WTC11 (cell line): ENCODE measurements around the gene PAK1IP1. TPM values are rescaled to one million over a fixed set of nuclear protein-coding genes. Genes with fewer than 3 reads are reported as not detected.

ENCODE experiments used
- ARID4B ChIP-seq: sonication (generic); formaldehyde crosslinking; IDR thresholded peaks from 2 replicates; pipeline ENCODE4 v1.8.0; 2023; ENCODE audit warnings: missing genetic modification reagents, mild to moderate bottlenecking, borderline replicate concordance
- CBFB ChIP-seq: sonication (generic); formaldehyde crosslinking; IDR thresholded peaks from 2 replicates; pipeline ENCODE4 v1.8.1; 2022; ENCODE audit warnings: mild to moderate bottlenecking, low read depth, missing genetic modification reagents
- CREM ChIP-seq: sonication (generic); formaldehyde crosslinking; IDR thresholded peaks from 2 replicates; pipeline ENCODE4 v1.8.1; 2022; ENCODE audit warnings: mild to moderate bottlenecking, missing genetic modification reagents, moderate library complexity
- E2F1 ChIP-seq: sonication (generic); formaldehyde crosslinking; IDR thresholded peaks from 2 replicates; pipeline ENCODE4 v1.8.0; 2022; ENCODE audit warnings: mild to moderate bottlenecking, missing genetic modification reagents
- ETV6 ChIP-seq: sonication (generic); formaldehyde crosslinking; IDR thresholded peaks from 2 replicates; pipeline ENCODE4 v1.8.1; 2022; ENCODE audit warnings: mild to moderate bottlenecking, missing genetic modification reagents
- FOXK1 ChIP-seq: sonication (generic); formaldehyde crosslinking; IDR thresholded peaks from 2 replicates; pipeline ENCODE4 v1.8.0; 2022; ENCODE audit warnings: mild to moderate bottlenecking, moderate library complexity, missing genetic modification reagents
- GABPB1 ChIP-seq: sonication (generic); formaldehyde crosslinking; IDR thresholded peaks from 2 replicates; pipeline ENCODE4 v1.8.1; 2023; ENCODE audit warnings: mild to moderate bottlenecking, missing genetic modification reagents
- KAT7 ChIP-seq: sonication (generic); formaldehyde crosslinking; IDR thresholded peaks from 2 replicates; pipeline ENCODE4 v1.8.1; 2023; ENCODE audit warnings: missing genetic modification reagents, mild to moderate bottlenecking, borderline replicate concordance
- NR1H2 ChIP-seq: sonication (generic); formaldehyde crosslinking; IDR thresholded peaks from 2 replicates; pipeline ENCODE4 v1.9.0; 2021; ENCODE audit warnings: mild to moderate bottlenecking, moderate library complexity, missing genetic modification reagents
- PRDM15 ChIP-seq: sonication (generic); formaldehyde crosslinking; IDR thresholded peaks from 2 replicates; pipeline ENCODE4 v1.8.0; 2022; ENCODE audit warnings: missing genetic modification reagents
- SP1 ChIP-seq: sonication (generic); formaldehyde crosslinking; conservative IDR thresholded peaks from 2 replicates; pipeline ENCODE4 v1.8.1; 2022; ENCODE audit warnings: missing genetic modification reagents
- TEAD4 ChIP-seq: sonication (generic); formaldehyde crosslinking; IDR thresholded peaks from 2 replicates; pipeline ENCODE4 v1.8.0; 2022; ENCODE audit warnings: mild to moderate bottlenecking, missing genetic modification reagents
- ZNF219 ChIP-seq: sonication (generic); formaldehyde crosslinking; IDR thresholded peaks from 2 replicates; pipeline ENCODE4 v1.8.0; 2023; ENCODE audit warnings: missing genetic modification reagents, mild to moderate bottlenecking, borderline replicate concordance
- ZNF671 ChIP-seq: fragments of 250-450 bp; sonication (Bioruptor Pico); IDR thresholded peaks from 2 replicates; pipeline ENCODE4 v1.8.0; 2021; ENCODE audit warnings: mild to moderate bottlenecking
- total RNA-seq: library from RNA; stranded (reverse); gene quantifications from 3 replicates; pipeline ENCODE4 v1.2.3, GENCODE V29; 2021
- TF ChIP-seq, protein P1 (sequence below): sonication (generic); formaldehyde crosslinking; IDR thresholded peaks from 2 replicates; pipeline ENCODE4 v1.8.0; 2023; ENCODE audit warnings: mild to moderate bottlenecking, missing genetic modification reagents
- TF ChIP-seq, protein P2 (sequence below): sonication (generic); formaldehyde crosslinking; IDR thresholded peaks from 2 replicates; pipeline ENCODE4 v1.8.0; 2022; ENCODE audit warnings: mild to moderate bottlenecking, missing genetic modification reagents
- TF ChIP-seq, protein P3 (sequence below): sonication (generic); formaldehyde crosslinking; IDR thresholded peaks from 2 replicates; pipeline ENCODE4 v1.8.1; 2022; ENCODE audit warnings: mild to moderate bottlenecking, missing genetic modification reagents, moderate library complexity, borderline replicate concordance
- TF ChIP-seq, protein P4 (sequence below): sonication (generic); formaldehyde crosslinking; IDR thresholded peaks from 2 replicates; pipeline ENCODE4 v1.8.1; 2022; ENCODE audit warnings: low read depth, missing genetic modification reagents, borderline replicate concordance
- TF ChIP-seq, protein P5 (sequence below): fragments of 200-600 bp; IDR thresholded peaks from 2 replicates; pipeline ENCODE4 v1.8.0; 2022; ENCODE audit warnings: antibody characterized with exemption

Gene PAK1IP1
- total RNA-seq, 1 experiment from 2014 or later: 30.4 TPM

DNA sequence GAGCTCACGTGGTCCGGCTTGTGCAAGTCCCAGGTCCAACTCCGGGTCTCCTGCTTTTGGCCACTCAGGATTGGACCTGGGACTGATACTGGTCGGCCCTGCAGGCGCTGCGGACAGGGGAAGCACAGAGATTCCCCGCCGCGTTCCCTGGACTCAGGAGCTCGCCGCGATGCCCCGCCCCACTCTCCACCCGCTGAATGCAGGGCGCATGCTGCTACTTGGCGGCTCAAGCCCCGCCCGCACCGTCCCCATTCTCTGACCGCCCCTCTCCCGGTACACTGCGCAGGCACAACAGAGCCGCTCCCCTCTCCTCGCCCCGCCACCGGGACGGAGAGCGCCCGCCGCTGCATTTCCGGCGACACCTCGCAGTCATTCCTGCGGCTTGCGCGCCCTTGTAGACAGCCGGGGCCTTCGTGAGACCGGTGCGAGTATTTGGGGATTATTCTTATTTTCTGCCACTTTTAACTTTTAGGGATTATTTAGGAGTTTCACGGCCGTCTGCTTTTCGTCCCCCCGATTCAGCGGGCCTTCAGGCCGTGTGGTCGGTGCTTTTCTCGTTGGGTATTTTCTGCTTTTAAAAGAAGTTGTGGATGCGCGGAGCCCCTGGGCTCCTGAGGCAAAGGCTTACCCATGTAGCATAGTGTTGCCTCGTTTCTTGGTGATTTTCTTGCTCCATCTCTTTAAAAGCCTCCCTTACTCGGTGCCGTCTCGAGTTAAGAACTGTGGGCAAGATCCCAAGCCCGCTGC lies 28.2 kb downstream of the PAK1IP1 start, which contains the start of gene TMEM14C (continued):
- TF ChIP-seq, protein P1, sequence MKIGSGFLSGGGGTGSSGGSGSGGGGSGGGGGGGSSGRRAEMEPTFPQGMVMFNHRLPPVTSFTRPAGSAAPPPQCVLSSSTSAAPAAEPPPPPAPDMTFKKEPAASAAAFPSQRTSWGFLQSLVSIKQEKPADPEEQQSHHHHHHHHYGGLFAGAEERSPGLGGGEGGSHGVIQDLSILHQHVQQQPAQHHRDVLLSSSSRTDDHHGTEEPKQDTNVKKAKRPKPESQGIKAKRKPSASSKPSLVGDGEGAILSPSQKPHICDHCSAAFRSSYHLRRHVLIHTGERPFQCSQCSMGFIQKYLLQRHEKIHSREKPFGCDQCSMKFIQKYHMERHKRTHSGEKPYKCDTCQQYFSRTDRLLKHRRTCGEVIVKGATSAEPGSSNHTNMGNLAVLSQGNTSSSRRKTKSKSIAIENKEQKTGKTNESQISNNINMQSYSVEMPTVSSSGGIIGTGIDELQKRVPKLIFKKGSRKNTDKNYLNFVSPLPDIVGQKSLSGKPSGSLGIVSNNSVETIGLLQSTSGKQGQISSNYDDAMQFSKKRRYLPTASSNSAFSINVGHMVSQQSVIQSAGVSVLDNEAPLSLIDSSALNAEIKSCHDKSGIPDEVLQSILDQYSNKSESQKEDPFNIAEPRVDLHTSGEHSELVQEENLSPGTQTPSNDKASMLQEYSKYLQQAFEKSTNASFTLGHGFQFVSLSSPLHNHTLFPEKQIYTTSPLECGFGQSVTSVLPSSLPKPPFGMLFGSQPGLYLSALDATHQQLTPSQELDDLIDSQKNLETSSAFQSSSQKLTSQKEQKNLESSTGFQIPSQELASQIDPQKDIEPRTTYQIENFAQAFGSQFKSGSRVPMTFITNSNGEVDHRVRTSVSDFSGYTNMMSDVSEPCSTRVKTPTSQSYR (CRISPR knock-in tag): 0 out of 2 replicates have a peak, but pooled peaks have one; percentile 36
- TF ChIP-seq CBFB: no peak
- no peak for TF ChIP-seq PRDM15 (CRISPR knock-in tag)
- TF ChIP-seq E2F1 (CRISPR knock-in tag): 0 out of 2 replicates have a peak, but pooled peaks have one; percentile 71
- TF ChIP-seq ZNF671: no peak
- TF ChIP-seq ARID4B: no peak
- TF ChIP-seq GABPB1 (CRISPR knock-in tag): peak; percentile 80
- TF ChIP-seq, protein P2, sequence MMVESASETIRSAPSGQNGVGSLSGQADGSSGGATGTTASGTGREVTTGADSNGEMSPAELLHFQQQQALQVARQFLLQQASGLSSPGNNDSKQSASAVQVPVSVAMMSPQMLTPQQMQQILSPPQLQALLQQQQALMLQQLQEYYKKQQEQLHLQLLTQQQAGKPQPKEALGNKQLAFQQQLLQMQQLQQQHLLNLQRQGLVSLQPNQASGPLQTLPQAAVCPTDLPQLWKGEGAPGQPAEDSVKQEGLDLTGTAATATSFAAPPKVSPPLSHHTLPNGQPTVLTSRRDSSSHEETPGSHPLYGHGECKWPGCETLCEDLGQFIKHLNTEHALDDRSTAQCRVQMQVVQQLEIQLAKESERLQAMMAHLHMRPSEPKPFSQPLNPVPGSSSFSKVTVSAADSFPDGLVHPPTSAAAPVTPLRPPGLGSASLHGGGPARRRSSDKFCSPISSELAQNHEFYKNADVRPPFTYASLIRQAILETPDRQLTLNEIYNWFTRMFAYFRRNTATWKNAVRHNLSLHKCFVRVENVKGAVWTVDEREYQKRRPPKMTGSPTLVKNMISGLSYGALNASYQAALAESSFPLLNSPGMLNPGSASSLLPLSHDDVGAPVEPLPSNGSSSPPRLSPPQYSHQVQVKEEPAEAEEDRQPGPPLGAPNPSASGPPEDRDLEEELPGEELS (CRISPR knock-in tag): peak; percentile 72; the same call in 1 of the 2 replicates
- TF ChIP-seq, protein P3, sequence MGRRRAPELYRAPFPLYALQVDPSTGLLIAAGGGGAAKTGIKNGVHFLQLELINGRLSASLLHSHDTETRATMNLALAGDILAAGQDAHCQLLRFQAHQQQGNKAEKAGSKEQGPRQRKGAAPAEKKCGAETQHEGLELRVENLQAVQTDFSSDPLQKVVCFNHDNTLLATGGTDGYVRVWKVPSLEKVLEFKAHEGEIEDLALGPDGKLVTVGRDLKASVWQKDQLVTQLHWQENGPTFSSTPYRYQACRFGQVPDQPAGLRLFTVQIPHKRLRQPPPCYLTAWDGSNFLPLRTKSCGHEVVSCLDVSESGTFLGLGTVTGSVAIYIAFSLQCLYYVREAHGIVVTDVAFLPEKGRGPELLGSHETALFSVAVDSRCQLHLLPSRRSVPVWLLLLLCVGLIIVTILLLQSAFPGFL (CRISPR knock-in tag): 0 out of 2 replicates have a peak, but pooled peaks have one; percentile 54
- TF ChIP-seq, protein P4, sequence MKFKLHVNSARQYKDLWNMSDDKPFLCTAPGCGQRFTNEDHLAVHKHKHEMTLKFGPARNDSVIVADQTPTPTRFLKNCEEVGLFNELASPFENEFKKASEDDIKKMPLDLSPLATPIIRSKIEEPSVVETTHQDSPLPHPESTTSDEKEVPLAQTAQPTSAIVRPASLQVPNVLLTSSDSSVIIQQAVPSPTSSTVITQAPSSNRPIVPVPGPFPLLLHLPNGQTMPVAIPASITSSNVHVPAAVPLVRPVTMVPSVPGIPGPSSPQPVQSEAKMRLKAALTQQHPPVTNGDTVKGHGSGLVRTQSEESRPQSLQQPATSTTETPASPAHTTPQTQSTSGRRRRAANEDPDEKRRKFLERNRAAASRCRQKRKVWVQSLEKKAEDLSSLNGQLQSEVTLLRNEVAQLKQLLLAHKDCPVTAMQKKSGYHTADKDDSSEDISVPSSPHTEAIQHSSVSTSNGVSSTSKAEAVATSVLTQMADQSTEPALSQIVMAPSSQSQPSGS: no peak
- TF ChIP-seq, protein P5, sequence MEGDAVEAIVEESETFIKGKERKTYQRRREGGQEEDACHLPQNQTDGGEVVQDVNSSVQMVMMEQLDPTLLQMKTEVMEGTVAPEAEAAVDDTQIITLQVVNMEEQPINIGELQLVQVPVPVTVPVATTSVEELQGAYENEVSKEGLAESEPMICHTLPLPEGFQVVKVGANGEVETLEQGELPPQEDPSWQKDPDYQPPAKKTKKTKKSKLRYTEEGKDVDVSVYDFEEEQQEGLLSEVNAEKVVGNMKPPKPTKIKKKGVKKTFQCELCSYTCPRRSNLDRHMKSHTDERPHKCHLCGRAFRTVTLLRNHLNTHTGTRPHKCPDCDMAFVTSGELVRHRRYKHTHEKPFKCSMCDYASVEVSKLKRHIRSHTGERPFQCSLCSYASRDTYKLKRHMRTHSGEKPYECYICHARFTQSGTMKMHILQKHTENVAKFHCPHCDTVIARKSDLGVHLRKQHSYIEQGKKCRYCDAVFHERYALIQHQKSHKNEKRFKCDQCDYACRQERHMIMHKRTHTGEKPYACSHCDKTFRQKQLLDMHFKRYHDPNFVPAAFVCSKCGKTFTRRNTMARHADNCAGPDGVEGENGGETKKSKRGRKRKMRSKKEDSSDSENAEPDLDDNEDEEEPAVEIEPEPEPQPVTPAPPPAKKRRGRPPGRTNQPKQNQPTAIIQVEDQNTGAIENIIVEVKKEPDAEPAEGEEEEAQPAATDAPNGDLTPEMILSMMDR: no peak
- no peak for TF ChIP-seq ZNF219 (CRISPR knock-in tag)
- TF ChIP-seq NR1H2 (CRISPR knock-in tag): no peak
- peak; percentile 85 for TF ChIP-seq SP1 (CRISPR knock-in tag)
- TF ChIP-seq ETV6 (CRISPR knock-in tag): peak; percentile 92
- peak; percentile 79 for TF ChIP-seq KAT7 (CRISPR knock-in tag)
- peak; percentile 79 for TF ChIP-seq FOXK1 (CRISPR knock-in tag)
- TF ChIP-seq TEAD4 (CRISPR knock-in tag): no peak
- TF ChIP-seq CREM (CRISPR knock-in tag): peak; percentile 83; the same call in 1 of the 2 replicates
